Glomerular visceral epithelial cell (primary cell): ENCODE results near the gene BATF3.
"Not testable (repeated sequence)": the region's sequence is repeated elsewhere in the genome, so short reads cannot be mapped to it uniquely, and the experiment has no call there.

ENCODE experiments used
- DNase-seq: peaks from one replicate; pipeline ENCODE4 v3.0.0-alpha.2; 2016; ENCODE audit errors: extremely low spot score

Gene BATF3

GRCh38 chr1:212699625-212700222 lies at the start of gene BATF3:
BATF3 (minus strand) TSS chr1:212699840; CDS start chr1:212699762, 78 bp downstream.
- DNase-seq: peak; percentile 41

- DNase-seq: no peak
These were observed 46.9 kb upstream of the BATF3 start for GRCh38 chr1:212746546-212746945.

- no peak for DNase-seq
These were observed 45.7 kb upstream of the BATF3 start for GRCh38 chr1:212745303-212745702.

GRCh38 chr1:212743901-212744475 lies 44.3 kb upstream of the BATF3 start:
- no peak for DNase-seq

GRCh38 chr1:212738330-212738729 lies 38.7 kb upstream of the BATF3 start:
- no peak for DNase-seq

GRCh38 chr1:212737559-212737958 lies 37.9 kb upstream of the BATF3 start:
- no peak for DNase-seq

GRCh38 chr1:212733109-212733508 lies 33.5 kb upstream of the BATF3 start:
- DNase-seq: no peak

- DNase-seq: no peak
These were observed 32.0 kb upstream of the BATF3 start for GRCh38 chr1:212731630-212732029.

GRCh38 chr1:212728606-212729005 lies 29.0 kb upstream of the BATF3 start:
- no peak for DNase-seq

- peak; percentile 86 for DNase-seq
These were observed 27.9 kb upstream of the BATF3 start for GRCh38 chr1:212727386-212728181.

- DNase-seq: not testable (repeated sequence)
These were observed 25.0 kb upstream of the BATF3 start for GRCh38 chr1:212724679-212725078.

- no peak for DNase-seq
These were observed 22.8 kb upstream of the BATF3 start for GRCh38 chr1:212722270-212722957.

GRCh38 chr1:212721388-212722247 lies 22.0 kb upstream of the BATF3 start:
- peak; percentile 61 for DNase-seq

- DNase-seq: no peak
These were observed 20.0 kb upstream of the BATF3 start for GRCh38 chr1:212719633-212720032.

- DNase-seq: no peak
These were observed 18.9 kb upstream of the BATF3 start for GRCh38 chr1:212718499-212718898.

- no peak for DNase-seq
These were observed 16.5 kb upstream of the BATF3 start for GRCh38 chr1:212716161-212716560.

GRCh38 chr1:212713465-212714136 lies 14.0 kb upstream of the BATF3 start:
- no peak for DNase-seq

GRCh38 chr1:212712451-212713303 lies 13.0 kb upstream of the BATF3 start:
- no peak for DNase-seq

GRCh38 chr1:212711974-212712373 lies 12.3 kb upstream of the BATF3 start:
- DNase-seq: not testable (repeated sequence)

GRCh38 chr1:212710566-212710965 lies 10.9 kb upstream of the BATF3 start:
- no peak for DNase-seq
